T-helper 1 cell treated with Interleukin-12 subunit alpha and Interleukin-12 subunit beta and Interleukin-4 antibody, amounts not matched to agents 30 ng/mL and 1 ng/mL, for 36 hours (primary cell): ENCODE results near the gene MAGEA6. TPM values are rescaled to one million over a fixed set of nuclear protein-coding genes. Genes with fewer than 3 reads are reported as not detected.
"Not testable (repeated sequence)": the region's sequence is repeated elsewhere in the genome, so short reads cannot be mapped to it uniquely, and the experiment has no call there.

Source experiments
- intact Hi-C: fragments of 100-400 bp; cut with micrococcal nuclease; formaldehyde crosslinking; loops from one replicate; pipeline ENCODE4 v1.15.1; 2024
- total RNA-seq: library from RNA; stranded (reverse); gene quantifications from 2 replicates; pipeline ENCODE4 v1.2.3, GENCODE V29; 2022

MAGEA6 gene
- total RNA-seq, 1 donor from 2014 or later = not detected

DNA sequence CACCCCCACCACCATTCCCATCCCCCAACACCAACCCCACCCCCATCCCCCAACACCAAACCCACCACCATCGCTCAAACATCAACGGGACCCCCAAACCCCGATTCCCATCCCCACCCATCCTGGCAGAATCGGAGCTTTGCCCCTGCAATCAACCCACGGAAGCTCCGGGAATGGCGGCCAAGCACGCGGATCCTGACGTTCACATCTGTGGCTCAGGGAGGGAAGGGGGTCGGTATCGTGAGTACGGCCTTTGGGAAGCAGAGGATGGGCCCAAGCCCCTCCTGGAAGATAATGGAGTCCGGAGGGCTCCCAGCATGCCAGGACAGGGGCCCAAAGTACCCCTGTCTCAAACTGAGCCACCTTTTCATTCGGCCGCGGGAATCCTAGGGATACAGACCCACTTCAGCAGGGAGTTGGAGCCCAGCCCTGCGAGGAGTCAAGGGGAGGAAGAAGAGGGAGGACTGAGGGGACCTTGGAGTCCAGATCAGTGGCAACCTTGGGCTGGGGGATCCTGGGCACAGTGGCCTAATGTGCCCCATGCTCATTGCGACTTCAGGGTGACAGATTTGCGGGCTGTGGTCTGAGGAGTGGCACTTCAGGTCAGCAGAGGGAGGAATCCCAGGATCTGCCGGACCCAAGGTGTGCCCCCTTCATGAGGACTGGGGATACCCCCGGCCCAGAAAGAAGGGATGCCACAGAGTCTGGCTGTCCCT lies 35.2 kb downstream of the MAGEA6 start:
- intact Hi-C loops = not testable (repeated sequence)

GRCh38 chrX:152733261-152733975 lies 36.1 kb downstream of the MAGEA6 start, which contains the start of the genes CSAG1 and MAGEA12:
Gene CSAG1 (minus strand): TSS chrX:152733721. CDS start chrX:152732460, 1,261 bp downstream.
Gene MAGEA12 (plus strand): TSS chrX:152733757. CDS start chrX:152736162, 2,405 bp downstream.
- intact Hi-C loops = no loop called here

- intact Hi-C loops = no loop called here
Observed at GRCh38 chrX:152725409-152725808, 44.1 kb downstream of the MAGEA6 start.

Other genes with a start within 250 kb of the MAGEA6 start
- gene GABRQ, start 131.8 kb downstream of the MAGEA6 start, total RNA-seq = 0.05 and 0.07 TPM in 2 replicates
- not detected in 2 replicates for gene MAGEA3, start 70.9 kb downstream of the MAGEA6 start, total RNA-seq
- gene CSAG2, start 60.4 kb downstream of the MAGEA6 start, total RNA-seq = not detected in 2 replicates
- not detected in 2 replicates for gene MAGEA2B, start 55.1 kb downstream of the MAGEA6 start, total RNA-seq
- not detected in 2 replicates for gene CSAG1, start 36.0 kb downstream of the MAGEA6 start, total RNA-seq
- not detected in 2 replicates for gene MAGEA12, start 35.9 kb downstream of the MAGEA6 start, total RNA-seq
- not detected in 2 replicates for gene MAGEA2, start 15.8 kb downstream of the MAGEA6 start, total RNA-seq
- gene CSAG3, start 10.5 kb downstream of the MAGEA6 start, total RNA-seq = 7.4 and 9.8 TPM in 2 replicates
- 9.0 and 10.0 TPM in 2 replicates for gene CETN2, start 61.1 kb upstream of the MAGEA6 start, total RNA-seq
- 16.3 TPM in 2 replicates for gene NSDHL, start 61.4 kb upstream of the MAGEA6 start, total RNA-seq
- 1.0 and 1.1 TPM in 2 replicates for gene ZNF185, start 128.4 kb upstream of the MAGEA6 start, total RNA-seq
- 0.34 and 0.37 TPM in 2 replicates for gene PNMA5, start 224.4 kb upstream of the MAGEA6 start, total RNA-seq